ENCODE results near the gene VPS51. TPM values are rescaled to one million over a fixed set of nuclear protein-coding genes. Genes with fewer than 3 reads are reported as not detected.

VPS51 gene
- total RNA-seq, 1 experiment from 2014 or later, result 123 TPM

DNA sequence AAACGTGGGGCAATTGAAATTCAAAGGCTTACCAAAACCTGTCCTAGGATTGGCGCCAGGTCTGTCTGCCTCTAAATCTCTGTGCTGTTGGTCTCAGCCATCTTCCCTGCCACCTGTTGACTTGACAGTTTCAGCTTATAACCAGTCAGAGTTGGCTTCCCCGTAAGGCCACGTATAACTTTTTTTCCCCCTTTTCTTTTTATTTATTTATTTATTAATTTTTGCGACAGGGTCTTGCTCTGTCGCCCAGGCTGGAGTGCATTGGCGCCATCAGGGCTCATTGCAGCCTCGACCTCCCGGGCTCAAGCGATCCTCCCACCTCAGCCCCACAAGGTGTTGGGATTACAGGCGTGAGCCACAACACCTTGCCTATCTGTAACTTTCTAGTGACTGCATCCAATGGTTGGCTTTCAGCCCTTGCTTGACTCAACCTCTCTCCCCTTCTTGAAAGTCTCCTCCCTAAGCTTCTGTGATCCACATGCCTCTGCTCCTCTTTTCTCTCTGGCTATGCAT, 39.7 kb downstream of the VPS51 start (continued):
- TF ChIP-seq NFE2L1 (CRISPR knock-in tag; IDR thresholded peaks at IDR 0.05), result no peak
- no peak for TF ChIP-seq SP1 (CRISPR knock-in tag; conservative IDR thresholded peaks at IDR 0.05)
- TF ChIP-seq MAX (CRISPR knock-in tag; IDR thresholded peaks at IDR 0.05), result no peak
- TF ChIP-seq ZNF423 (CRISPR knock-in tag; IDR thresholded peaks at IDR 0.05), result no peak
- no peak for TF ChIP-seq PRRX2 (CRISPR knock-in tag; IDR thresholded peaks at IDR 0.05)
- TF ChIP-seq MYBL2 (CRISPR knock-in tag; IDR thresholded peaks at IDR 0.05), result no peak
- no peak for TF ChIP-seq E2F4 (CRISPR knock-in tag; IDR thresholded peaks at IDR 0.05; ENCODE audit: borderline replicate concordance, low read depth)
- TF ChIP-seq ZNF232 (CRISPR knock-in tag; IDR thresholded peaks at IDR 0.05), result no peak

GRCh38 chr11:65136515-65137096, 40.6 kb downstream of the VPS51 start:
- ATAC-seq, result no peak
- Mint-ChIP-seq H3K4me3 (no peak overlapping the region; the same call in 1 of the 2 replicates), H3K27me3 (ENCODE audit: low read depth) (peaks cover 2% of the 10 kb centered on the region; the same call in 1 of the 2 replicates), H3K4me1 (peaks cover 18% of the 10 kb centered on the region), H3K36me3 (peaks cover 8% of the 10 kb centered on the region), H3K27ac (peak overlapping the region; percentile 93), H3K9me3 (no peaks in the 10 kb centered on the region)
- ChIA-PET POLR2A (no interaction called here), CTCF (interaction anchor here (0.6 to 3.7 kb wide), 7 partner anchors 11 to 762 kb away, joined by 3 to 40 read pairs (median 10); partner anchors contain the start of genes CDC42EP2 and TM7SF2)
- TF ChIP-seq ZMAT4 (CRISPR knock-in tag; IDR thresholded peaks at IDR 0.05), result no peak
- TF ChIP-seq, protein P1, sequence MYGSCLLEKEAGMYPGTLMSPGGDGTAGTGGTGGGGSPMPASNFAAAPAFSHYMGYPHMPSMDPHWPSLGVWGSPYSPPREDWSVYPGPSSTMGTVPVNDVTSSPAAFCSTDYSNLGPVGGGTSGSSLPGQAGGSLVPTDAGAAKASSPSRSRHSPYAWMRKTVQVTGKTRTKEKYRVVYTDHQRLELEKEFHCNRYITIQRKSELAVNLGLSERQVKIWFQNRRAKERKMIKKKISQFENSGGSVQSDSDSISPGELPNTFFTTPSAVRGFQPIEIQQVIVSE (CRISPR knock-in tag; IDR thresholded peaks at IDR 0.05; ENCODE audit: borderline replicate concordance), result no peak
- TF ChIP-seq ZNF416 (CRISPR knock-in tag; IDR thresholded peaks at IDR 0.05), result no peak
- TF ChIP-seq NFE2L1 (CRISPR knock-in tag; IDR thresholded peaks at IDR 0.05), result no peak
- no peak for TF ChIP-seq MAX (CRISPR knock-in tag; IDR thresholded peaks at IDR 0.05)
- no peak for TF ChIP-seq GRHL2 (CRISPR knock-in tag; IDR thresholded peaks at IDR 0.05; ENCODE audit: insufficient replicate concordance, severe bottlenecking)
- TF ChIP-seq SP1 (CRISPR knock-in tag; conservative IDR thresholded peaks at IDR 0.05), result no peak
- TF ChIP-seq, protein P2, sequence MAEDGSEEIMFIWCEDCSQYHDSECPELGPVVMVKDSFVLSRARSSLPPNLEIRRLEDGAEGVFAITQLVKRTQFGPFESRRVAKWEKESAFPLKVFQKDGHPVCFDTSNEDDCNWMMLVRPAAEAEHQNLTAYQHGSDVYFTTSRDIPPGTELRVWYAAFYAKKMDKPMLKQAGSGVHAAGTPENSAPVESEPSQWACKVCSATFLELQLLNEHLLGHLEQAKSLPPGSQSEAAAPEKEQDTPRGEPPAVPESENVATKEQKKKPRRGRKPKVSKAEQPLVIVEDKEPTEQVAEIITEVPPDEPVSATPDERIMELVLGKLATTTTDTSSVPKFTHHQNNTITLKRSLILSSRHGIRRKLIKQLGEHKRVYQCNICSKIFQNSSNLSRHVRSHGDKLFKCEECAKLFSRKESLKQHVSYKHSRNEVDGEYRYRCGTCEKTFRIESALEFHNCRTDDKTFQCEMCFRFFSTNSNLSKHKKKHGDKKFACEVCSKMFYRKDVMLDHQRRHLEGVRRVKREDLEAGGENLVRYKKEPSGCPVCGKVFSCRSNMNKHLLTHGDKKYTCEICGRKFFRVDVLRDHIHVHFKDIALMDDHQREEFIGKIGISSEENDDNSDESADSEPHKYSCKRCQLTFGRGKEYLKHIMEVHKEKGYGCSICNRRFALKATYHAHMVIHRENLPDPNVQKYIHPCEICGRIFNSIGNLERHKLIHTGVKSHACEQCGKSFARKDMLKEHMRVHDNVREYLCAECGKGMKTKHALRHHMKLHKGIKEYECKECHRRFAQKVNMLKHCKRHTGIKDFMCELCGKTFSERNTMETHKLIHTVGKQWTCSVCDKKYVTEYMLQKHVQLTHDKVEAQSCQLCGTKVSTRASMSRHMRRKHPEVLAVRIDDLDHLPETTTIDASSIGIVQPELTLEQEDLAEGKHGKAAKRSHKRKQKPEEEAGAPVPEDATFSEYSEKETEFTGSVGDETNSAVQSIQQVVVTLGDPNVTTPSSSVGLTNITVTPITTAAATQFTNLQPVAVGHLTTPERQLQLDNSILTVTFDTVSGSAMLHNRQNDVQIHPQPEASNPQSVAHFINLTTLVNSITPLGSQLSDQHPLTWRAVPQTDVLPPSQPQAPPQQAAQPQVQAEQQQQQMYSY (CRISPR knock-in tag; IDR thresholded peaks at IDR 0.05), result no peak
- TF ChIP-seq NR2C2 (CRISPR knock-in tag; IDR thresholded peaks at IDR 0.05), result no peak
- TF ChIP-seq ZNF281 (CRISPR knock-in tag; IDR thresholded peaks at IDR 0.05), result no peak
- no peak for TF ChIP-seq ATF6 (CRISPR knock-in tag; IDR thresholded peaks at IDR 0.05)
- no peak for TF ChIP-seq FOXP1 (CRISPR knock-in tag; IDR thresholded peaks at IDR 0.05; ENCODE audit: borderline replicate concordance)
- TF ChIP-seq ZBTB21 (CRISPR knock-in tag; IDR thresholded peaks at IDR 0.05; ENCODE audit: borderline replicate concordance), result no peak
- no peak for TF ChIP-seq TEAD1 (CRISPR knock-in tag; IDR thresholded peaks at IDR 0.05)
- no peak for TF ChIP-seq NFYB (CRISPR knock-in tag; conservative IDR thresholded peaks at IDR 0.05; ENCODE audit: low read depth)
- DNase-seq (ENCODE audit: low spot score), result no peak
